ENCODE results near the gene BNIP3.

GRCh38 chr10:131928248-131929095, 53.3 kb downstream of the BNIP3 start:
- TF ChIP-seq FOXM1 (IDR thresholded peaks at IDR 0.05; ENCODE audit: borderline replicate concordance, low read depth) (no peak), NFIC (IDR thresholded peaks at IDR 0.05) (no peak), CEBPB (IDR thresholded peaks at IDR 0.05) (no peak), YY1 (IDR thresholded peaks at IDR 0.05; ENCODE audit: low read depth) (no peak)
